Pulmonary artery endothelial cell (primary cell): ENCODE measurements around the gene ITGB8. TPM values are rescaled to one million over a fixed set of nuclear protein-coding genes. Genes with fewer than 3 reads are reported as not detected.
"Not testable (repeated sequence)": the region's sequence is repeated elsewhere in the genome, so short reads cannot be mapped to it uniquely, and the experiment has no call there.

Source experiments
- DNase-seq: peaks from one replicate; pipeline ENCODE4 v3.0.0-alpha.2; 2011; ENCODE audit warnings: low read depth, low spot score
- total RNA-seq: library from RNA; depleted of rRNA; stranded (reverse); fragments of >200 nt; gene quantifications from 2 replicates; pipeline ENCODE4 v1.2.3, GENCODE V29; 2014

Gene ITGB8
- total RNA-seq, 1 donor from 2014 or later, result 5.1 TPM

DNA sequence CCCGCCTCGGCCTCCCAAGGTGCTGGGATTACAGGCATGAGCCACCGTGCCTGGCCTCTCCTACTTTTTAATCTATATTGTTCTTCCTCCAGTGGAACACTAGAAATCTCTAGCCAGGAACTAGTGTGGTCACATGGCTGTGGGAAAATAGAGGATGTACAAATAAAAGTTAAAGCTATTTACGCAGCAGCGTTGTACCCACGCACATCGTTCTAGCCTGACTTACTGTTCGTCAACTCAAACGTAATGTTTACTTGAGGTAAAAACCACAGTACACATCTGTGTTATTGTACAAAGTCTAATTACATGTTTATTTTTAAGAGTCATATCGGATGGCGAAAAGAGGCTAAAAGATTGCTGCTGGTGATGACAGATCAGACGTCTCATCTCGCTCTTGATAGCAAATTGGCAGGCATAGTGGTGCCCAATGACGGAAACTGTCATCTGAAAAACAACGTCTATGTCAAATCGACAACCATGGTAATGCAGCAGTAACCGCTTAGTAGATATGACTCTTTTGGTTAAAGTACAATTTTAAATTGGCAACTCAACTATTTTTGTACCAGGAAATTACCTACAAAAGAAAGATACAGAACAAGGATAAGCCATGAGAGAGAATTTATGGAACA is 50.8 kb downstream of the ITGB8 start:
- DNase-seq, result no peak

DNA sequence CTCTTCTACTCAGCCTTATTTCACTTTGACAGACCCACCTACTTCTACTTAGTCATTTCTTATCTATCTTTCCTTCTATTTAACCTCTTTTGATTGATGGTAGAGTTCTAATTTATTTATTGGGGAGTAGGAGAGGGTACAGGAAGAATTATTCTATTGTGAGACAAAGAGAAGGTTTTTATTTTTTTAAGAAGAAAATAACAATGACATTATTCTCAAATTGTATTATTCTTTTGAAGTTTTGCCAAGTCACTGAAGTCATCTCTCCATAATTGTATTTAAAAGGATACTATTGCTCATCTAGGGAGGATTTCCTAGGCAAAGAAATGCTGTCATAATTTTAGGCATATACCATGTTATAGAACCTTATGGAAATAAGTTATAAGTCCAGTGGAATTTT is 52.7 kb downstream of the ITGB8 start:
- DNase-seq, result no peak

DNA sequence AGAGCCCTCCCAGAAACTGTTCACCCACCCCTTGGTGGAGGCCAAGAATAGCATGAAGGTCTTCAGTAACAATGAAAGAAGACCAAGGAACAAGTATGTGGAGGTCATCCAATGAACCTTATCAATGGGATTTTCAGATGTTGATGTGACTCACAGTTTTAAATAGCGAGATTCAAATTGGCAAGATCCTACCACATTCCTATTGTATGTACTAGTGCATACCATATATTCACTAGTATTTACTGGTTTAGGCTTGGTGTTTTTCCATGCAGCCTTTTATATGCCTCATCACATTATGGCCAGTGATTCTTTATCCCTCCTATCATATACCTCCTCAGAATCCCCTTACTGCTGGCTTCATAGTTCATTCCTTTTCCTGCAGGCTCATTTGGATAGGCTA is 54.4 kb downstream of the ITGB8 start:
- no peak for DNase-seq

GRCh38 chr7:20388084-20388483 is 57.4 kb downstream of the ITGB8 start:
- no peak for DNase-seq

DNA sequence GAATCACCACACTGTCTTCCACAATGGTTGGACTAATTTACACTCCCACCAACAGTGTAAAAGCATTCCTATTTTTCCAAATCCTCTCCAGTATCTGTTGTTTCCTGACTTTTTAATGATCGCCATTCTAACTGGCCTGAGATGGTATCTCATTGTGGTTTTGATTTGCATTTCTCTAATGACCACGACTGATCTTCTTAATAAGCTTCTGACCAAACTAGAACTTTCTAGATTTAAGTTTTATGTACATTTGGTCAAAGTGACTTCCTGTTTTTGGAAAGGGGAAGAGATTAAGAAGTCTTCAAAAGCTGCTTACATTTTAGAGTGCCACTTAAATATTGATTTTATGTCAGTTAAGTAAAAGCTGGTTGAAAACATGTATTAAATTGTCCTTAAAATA is 58.5 kb downstream of the ITGB8 start:
- DNase-seq, result not testable (repeated sequence)

- no peak for DNase-seq
These were observed 62.4 kb downstream of the ITGB8 start for GRCh38 chr7:20393021-20393610.

DNA sequence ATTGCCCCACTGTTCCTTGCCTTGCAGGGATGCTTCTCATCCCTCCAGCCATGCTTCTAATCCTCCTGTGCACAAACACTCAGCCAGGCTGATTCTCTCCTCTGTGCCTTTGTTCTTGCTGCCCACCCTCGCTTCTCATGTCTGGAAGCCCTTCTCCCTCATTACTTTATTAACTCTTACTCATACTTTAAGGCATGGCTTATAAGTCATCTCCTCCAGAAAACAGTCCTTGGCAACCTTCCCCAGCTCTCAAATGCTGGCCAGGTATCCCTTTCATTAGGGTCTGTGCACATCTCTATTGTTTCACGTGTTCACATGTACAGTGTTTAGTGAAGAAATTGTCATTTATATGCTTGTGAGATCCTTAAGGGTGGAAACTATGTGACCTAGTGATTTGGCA is 62.9 kb downstream of the ITGB8 start:
- no peak for DNase-seq

DNA sequence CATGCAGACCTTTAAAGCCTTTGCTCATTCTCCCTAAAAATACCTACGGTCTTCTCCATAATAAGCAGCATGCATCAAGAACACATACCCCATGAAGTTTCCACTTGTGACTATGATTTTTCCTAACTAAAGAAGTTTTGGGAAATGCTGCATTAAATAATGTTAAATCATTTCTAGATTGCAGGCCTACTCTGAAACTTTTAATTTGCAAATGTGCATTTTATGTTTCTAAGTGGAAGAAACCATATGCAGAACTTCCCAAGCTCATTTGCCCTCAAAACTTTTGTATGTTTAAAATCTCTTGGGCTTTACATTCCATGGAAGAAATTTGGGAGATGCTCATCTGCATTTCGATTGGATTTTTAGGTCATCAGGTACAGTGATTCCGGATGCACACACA is 63.6 kb downstream of the ITGB8 start:
- DNase-seq, result no peak

DNA sequence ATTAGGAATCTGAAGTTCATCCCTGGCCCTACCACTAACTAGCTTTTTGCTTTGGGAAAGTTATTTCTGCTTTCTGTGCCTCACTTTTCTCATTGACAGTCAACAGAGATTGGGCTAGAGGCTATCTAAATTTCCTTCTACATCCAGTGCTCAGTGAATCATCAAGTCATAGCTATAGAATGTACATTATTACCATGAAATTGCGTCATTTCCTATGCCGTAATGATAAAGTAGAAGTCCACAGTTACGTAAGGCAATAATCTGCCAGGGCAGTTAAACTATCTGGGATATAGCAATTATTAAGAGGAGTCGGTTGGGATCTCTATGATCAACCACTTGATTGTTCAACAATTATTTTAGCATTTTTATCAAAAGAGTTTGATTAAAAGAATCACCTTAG is 64.4 kb downstream of the ITGB8 start:
- no peak for DNase-seq

DNA sequence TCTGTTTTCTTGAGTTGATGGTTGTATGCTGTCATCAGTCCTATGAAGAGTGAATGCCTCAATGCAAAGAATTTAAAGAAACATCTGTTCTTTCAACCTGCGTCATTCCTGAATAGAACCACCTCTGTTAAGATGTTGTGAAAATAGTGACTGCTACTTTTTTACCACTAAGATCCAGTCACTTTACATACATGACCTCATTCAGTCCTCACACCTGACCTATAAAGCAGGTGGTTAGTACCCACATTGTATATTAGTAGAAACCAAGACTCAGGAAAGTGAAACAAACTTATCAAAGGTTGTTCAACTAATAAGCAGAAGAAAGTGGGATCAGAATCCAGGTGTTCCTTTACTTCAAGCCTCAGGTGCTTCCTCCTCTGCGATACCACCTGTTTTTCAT is 64.8 kb downstream of the ITGB8 start:
- no peak for DNase-seq

DNA sequence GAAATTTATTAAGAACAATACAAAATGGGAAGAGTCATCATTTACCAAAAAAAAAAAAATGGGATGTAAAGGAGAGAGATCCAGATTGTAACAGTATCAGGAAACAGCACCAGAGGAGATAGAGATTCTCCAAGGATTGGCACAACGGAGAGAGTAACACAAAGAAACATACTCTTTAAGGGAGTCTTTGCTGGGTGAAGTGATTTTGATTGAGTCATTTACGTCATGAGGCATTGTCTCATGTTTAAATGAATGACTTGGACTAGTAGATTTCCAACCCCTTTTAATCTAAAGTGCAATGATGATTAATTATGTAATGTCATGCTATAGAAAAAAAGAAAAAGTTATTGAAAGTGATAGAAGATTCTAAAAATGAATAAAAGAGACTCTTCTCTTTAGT is 68.8 kb downstream of the ITGB8 start:
- no peak for DNase-seq

- DNase-seq, result no peak
These were observed 71.4 kb downstream of the ITGB8 start for GRCh38 chr7:20401861-20402746.

- no peak for DNase-seq
These were observed 72.1 kb downstream of the ITGB8 start for GRCh38 chr7:20402747-20403230.

GRCh38 chr7:20403331-20403730 is 72.6 kb downstream of the ITGB8 start:
- no peak for DNase-seq

- DNase-seq, result no peak
These were observed 73.6 kb downstream of the ITGB8 start for GRCh38 chr7:20404320-20404719.

- no peak for DNase-seq
These were observed 77.1 kb downstream of the ITGB8 start for GRCh38 chr7:20407585-20408466.

DNA sequence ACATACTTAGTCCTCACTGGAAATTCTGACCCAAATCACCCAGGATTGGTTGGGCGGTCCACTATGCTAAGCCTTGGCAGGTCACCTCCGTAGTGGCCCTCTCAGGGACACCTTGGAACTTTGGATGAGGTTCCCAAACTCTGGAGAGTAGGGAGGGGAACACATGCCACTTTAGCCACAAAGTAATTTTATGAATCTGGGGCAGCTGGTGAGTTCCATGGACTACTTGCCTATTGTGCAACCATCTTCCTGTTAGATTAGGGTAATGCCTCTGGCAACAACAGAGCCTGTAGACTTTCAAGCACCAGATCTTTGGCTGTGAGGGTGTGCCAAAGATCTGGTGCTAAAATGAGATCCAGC is 77.7 kb downstream of the ITGB8 start:
- no peak for DNase-seq

DNA sequence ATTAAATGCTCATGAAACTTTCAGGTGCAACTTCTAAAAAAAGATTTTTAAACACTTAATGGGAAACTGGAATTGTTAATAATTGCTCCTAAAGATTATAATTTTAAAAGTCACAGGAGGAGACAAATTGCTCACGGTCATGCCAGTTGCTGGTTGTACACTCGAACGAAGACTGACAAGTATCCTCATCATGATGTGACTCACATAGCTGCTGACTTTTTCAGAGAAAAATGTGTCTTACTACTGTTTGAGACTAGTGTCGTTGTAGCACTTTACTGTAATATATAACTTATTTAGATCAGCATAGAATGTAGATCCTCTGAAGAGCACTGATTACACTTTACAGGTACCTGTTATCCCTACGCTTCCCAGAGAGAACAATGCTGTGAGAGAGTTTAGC is 79.3 kb downstream of the ITGB8 start:
- DNase-seq, result no peak

GRCh38 chr7:20411372-20411771 is 80.7 kb downstream of the ITGB8 start:
- no peak for DNase-seq

DNA sequence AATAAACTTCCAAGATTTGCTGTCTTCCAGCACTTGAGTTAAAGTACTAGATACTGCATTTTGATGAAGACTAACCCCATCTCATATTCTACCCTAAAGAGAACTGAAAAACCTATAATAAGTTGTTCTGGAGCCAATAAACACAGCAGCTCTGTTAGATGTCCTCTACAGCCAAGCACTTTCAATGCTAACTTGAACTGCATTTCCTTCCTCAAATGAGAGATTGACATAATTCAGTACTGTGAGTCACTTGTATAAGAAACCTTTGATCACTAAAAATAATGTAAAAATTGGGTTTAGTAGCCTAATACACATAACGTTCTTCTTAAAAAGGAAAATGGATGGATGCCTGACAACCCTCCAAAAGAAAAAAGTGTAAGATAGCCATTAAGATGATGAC is 81.3 kb downstream of the ITGB8 start:
- DNase-seq, result no peak

- DNase-seq, result no peak
These were observed 86.6 kb downstream of the ITGB8 start for GRCh38 chr7:20417260-20417659.
